Epithelial cell of umbilical artery (primary cell): ENCODE data around the gene SON. TPM values are rescaled to one million over a fixed set of nuclear protein-coding genes. Genes with fewer than 3 reads are reported as not detected.

Source experiments
- total RNA-seq: library from RNA; depleted of rRNA; stranded (reverse); fragments of >200 nt; gene quantifications from 2 replicates; pipeline ENCODE4 v1.2.3, GENCODE V29; 2014

The SON gene
- 106 and 114 TPM in 2 replicates for total RNA-seq

GRCh38 chr21:33542640-33543504 lies at the start of gene SON:
SON (plus strand) TSS chr21:33543038; CDS start chr21:33543093, 55 bp downstream.

GRCh38 chr21:33541756-33542639 lies 840 bp upstream of the SON start, which contains the start of gene GART:
GART (minus strand) TSS chr21:33542117; CDS start chr21:33539315, 2,802 bp downstream.

GRCh38 chr21:33588485-33589335 lies 45.9 kb downstream of the SON start, which contains the start of gene DONSON:
DONSON (minus strand) TSS chr21:33588684; CDS start chr21:33588641, 43 bp downstream.

Other genes starting within 250 kb of the SON start
- 20.8 and 33.3 TPM in 2 replicates for gene IFNAR1, start 218.1 kb upstream of the SON start, total RNA-seq
- gene IFNGR2, start 139.6 kb upstream of the SON start, total RNA-seq, result 48.4 and 49.1 TPM in 2 replicates
- 34.4 and 41.3 TPM in 2 replicates for gene TMEM50B, start 63.1 kb upstream of the SON start, total RNA-seq
- gene DNAJC28, start 51.3 kb upstream of the SON start, total RNA-seq, result 1.3 and 2.6 TPM in 2 replicates
- gene GART, start 921 bp upstream of the SON start, total RNA-seq, result 81.5 and 121 TPM in 2 replicates
- 14.3 and 19.8 TPM in 2 replicates for gene DONSON, start 45.6 kb downstream of the SON start, total RNA-seq
- 27.3 and 38.0 TPM in 2 replicates for gene CRYZL1, start 98.7 kb downstream of the SON start, total RNA-seq
- gene ITSN1, start 99.5 kb downstream of the SON start, total RNA-seq, result 42.9 and 64.7 TPM in 2 replicates